DND-41 (cell line): ENCODE data around the gene MET.
"Not testable (repeated sequence)": the region's sequence is repeated elsewhere in the genome, so short reads cannot be mapped to it uniquely, and the experiment has no call there.

Experiments
- ATAC-seq: fragments of 200-7000 bp; cut with Tn5 transposase; 3 replicates; pipeline ENCODE4 v1.9.1; 2021; ENCODE audit warnings: low read depth; ENCODE audit not compliant: insufficient read depth
- DNase-seq: peaks from one replicate; pipeline ENCODE4 v3.0.0-alpha.2; 2020
- H2AFZ ChIP-seq: 2 replicates; pipeline ENCODE4 v1.6.0; 2012; ENCODE audit warnings: low read depth, low read length
- H3K27ac ChIP-seq: 2 replicates; pipeline ENCODE4 v1.5.1; 2012; ENCODE audit warnings: low read length, inconsistent platforms
- H3K27me3 ChIP-seq: fragments of 200-600 bp; sonication (generic); 2 replicates; pipeline ENCODE4 v1.6.0; 2012; ENCODE audit warnings: low read length, mild to moderate bottlenecking, inconsistent platforms; ENCODE audit not compliant: insufficient read depth, poor library complexity
- H3K36me3 ChIP-seq: 2 replicates; pipeline ENCODE4 v1.5.1; 2012; ENCODE audit warnings: low read length, inconsistent platforms; ENCODE audit not compliant: insufficient read depth
- H3K4me1 ChIP-seq: 2 replicates; pipeline ENCODE4 v1.5.1; 2012; ENCODE audit warnings: mild to moderate bottlenecking, low read length; ENCODE audit not compliant: insufficient read depth
- H3K4me2 ChIP-seq: 2 replicates; pipeline ENCODE4 v1.6.0; 2012; ENCODE audit warnings: mild to moderate bottlenecking, moderate library complexity, low read length, inconsistent platforms; ENCODE audit not compliant: insufficient read depth
- H3K4me3 ChIP-seq, 2 experiments: fragments of 200-600 bp in 1 of 2; shearing (Covaris generic) in 1 of 2; 2 replicates each; pipeline ENCODE4 v1.5.1; 2012 to 2016; ENCODE audit warnings: inconsistent platforms in 2 of 2, low read length in 2 of 2, mild to moderate bottlenecking in 2 of 2, low read depth in 1 of 2, moderate library complexity in 1 of 2
- H3K79me2 ChIP-seq: 2 replicates; pipeline ENCODE4 v1.6.0; 2012; ENCODE audit warnings: low read length, inconsistent platforms; ENCODE audit not compliant: insufficient read depth
- H3K9ac ChIP-seq: 2 replicates; pipeline ENCODE4 v1.6.0; 2012; ENCODE audit warnings: low read depth, mild to moderate bottlenecking, inconsistent platforms, low read length, moderate library complexity
- H3K9me3 ChIP-seq: 2 replicates; pipeline ENCODE4 v1.5.1; 2012; ENCODE audit warnings: low read length, moderate library complexity, mild to moderate bottlenecking, inconsistent platforms; ENCODE audit not compliant: insufficient read depth, severe bottlenecking
- H4K20me1 ChIP-seq: 2 replicates; pipeline ENCODE4 v1.6.0; 2012; ENCODE audit warnings: low read length; ENCODE audit not compliant: insufficient read depth
- EZH2 ChIP-seq: IDR thresholded peaks from 3 replicates; pipeline ENCODE4 v1.6.1; 2012; ENCODE audit warnings: borderline replicate concordance, low read depth, mild to moderate bottlenecking, moderate library complexity, low read length, inconsistent platforms; ENCODE audit not compliant: severe bottlenecking
- TF ChIP-seq, protein P1 (sequence below): IDR thresholded peaks from 2 replicates; pipeline ENCODE4 v1.5.1; 2012; ENCODE audit warnings: borderline replicate concordance, low read length, moderate library complexity, mild to moderate bottlenecking; ENCODE audit not compliant: poor library complexity, severe bottlenecking; ENCODE audit errors: extremely low read depth

MET gene

DNA sequence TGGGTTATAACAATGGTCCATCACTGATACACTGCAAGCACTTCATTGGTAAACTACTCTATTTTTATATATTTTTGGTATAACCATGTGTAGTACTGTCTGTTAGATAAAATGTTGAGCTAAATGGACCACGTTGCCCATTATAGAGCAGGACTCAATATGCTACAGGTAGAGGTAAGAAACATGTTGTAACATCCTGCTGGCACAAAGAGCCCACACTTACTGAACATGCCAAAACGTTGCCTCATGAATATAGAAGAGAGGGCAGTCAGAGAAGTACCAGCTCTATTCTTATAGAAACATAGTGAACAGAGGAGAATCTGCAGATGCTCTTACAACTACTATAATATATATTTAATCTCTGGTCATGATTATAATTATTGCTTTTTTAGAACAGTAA, 18.4 kb upstream of the MET start:
- TF ChIP-seq, protein P1, sequence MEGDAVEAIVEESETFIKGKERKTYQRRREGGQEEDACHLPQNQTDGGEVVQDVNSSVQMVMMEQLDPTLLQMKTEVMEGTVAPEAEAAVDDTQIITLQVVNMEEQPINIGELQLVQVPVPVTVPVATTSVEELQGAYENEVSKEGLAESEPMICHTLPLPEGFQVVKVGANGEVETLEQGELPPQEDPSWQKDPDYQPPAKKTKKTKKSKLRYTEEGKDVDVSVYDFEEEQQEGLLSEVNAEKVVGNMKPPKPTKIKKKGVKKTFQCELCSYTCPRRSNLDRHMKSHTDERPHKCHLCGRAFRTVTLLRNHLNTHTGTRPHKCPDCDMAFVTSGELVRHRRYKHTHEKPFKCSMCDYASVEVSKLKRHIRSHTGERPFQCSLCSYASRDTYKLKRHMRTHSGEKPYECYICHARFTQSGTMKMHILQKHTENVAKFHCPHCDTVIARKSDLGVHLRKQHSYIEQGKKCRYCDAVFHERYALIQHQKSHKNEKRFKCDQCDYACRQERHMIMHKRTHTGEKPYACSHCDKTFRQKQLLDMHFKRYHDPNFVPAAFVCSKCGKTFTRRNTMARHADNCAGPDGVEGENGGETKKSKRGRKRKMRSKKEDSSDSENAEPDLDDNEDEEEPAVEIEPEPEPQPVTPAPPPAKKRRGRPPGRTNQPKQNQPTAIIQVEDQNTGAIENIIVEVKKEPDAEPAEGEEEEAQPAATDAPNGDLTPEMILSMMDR: no peak
- TF ChIP-seq EZH2: no peak
- H3K27me3 ChIP-seq: no peaks in the 10 kb centered on the region
- DNase-seq (no peak), ATAC-seq (no peak)
- no peaks in the 10 kb centered on the region for H3K4me1 ChIP-seq
- no peak overlapping the region for H3K9ac ChIP-seq
- H3K4me2 ChIP-seq: no peak overlapping the region
- H3K36me3 ChIP-seq: no peaks in the 10 kb centered on the region
- no peaks in the 10 kb centered on the region for H3K9me3 ChIP-seq
- H3K27ac ChIP-seq: no peak overlapping the region
- no peaks in the 10 kb centered on the region for H4K20me1 ChIP-seq
- H2AFZ ChIP-seq: no peak overlapping the region
- no peaks in the 10 kb centered on the region for H3K79me2 ChIP-seq
- H3K4me3 ChIP-seq: no peak overlapping the region

DNA sequence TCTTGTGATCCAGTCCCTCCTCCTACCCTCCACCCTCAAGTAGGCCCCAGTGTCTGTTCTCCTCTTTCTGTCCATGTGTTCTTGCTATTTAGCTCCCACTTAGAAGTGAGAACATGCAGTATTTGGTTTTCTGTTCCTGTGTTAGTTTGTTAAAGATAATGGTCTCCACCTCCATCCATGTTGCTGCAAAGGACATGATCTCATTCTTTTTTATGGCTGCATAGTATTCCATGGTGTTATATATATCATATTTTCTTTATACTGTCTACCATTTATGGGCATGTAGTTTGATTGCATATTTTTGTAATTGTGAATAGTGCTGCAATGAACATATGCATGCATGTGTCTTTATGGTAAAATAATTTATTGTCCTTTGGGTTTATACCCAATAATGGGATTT, 12.7 kb upstream of the MET start:
- H3K9me3 ChIP-seq, H3K27me3 ChIP-seq, H3K79me2 ChIP-seq, H3K4me1 ChIP-seq, H3K4me3 ChIP-seq, H3K36me3 ChIP-seq, ATAC-seq, DNase-seq, H3K9ac ChIP-seq, H4K20me1 ChIP-seq, H2AFZ ChIP-seq, H3K27ac ChIP-seq, H3K4me2 ChIP-seq: not testable (repeated sequence)

DNA sequence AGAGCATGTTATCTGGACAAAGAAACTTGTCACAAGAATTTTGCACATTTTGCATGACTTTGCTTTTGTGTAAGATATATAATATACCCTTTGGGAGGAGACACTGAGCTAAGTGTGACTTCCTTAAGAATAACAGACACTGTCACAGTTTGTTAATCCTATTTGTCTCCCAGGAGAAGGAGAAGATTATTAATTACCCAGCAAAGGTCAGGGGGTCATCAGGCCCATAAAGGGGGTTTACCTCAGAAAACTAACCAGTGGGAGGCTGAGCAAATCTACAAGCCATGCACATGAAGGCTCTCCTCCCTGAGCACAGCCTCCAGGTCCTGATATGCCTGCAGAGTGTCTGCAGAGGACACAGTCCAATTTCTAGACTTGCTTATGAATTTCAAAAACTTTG, 10.1 kb upstream of the MET start:
- TF ChIP-seq EZH2: no peak
- TF ChIP-seq, protein P1: no peak
- no peak overlapping the region for H3K27ac ChIP-seq
- no peak for ATAC-seq

DNA sequence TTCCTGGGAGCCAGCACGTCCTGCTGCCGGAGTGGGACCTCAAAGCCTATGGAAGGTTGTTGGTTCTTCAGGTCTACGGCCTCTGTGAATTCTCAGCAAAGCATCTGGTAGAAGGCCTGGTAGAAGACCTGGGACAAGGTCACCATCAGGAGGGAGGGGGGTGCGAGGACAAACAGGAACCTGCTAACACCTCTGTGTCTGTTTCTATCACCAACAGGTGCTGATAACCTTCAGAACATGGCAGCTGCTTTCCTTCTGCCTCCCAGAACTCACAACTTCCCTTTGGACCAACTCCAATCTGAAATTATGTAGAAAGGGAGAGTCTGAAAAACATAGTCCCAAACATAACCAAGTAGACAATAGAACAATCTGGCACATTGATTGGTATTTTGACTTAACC, 8.3 kb upstream of the MET start:
- Histone ChIP-seq H3K79me2 (no peaks in the 10 kb centered on the region), H3K9me3 (no peaks in the 10 kb centered on the region), H3K27ac (no peak overlapping the region), H4K20me1 (no peaks in the 10 kb centered on the region), H3K4me2 (no peak overlapping the region), H2AFZ (no peak overlapping the region), H3K9ac (no peak overlapping the region), H3K4me3 (no peak overlapping the region), H3K36me3 (no peaks in the 10 kb centered on the region), H3K4me1 (no peaks in the 10 kb centered on the region), H3K27me3 (peaks cover 12% of the 10 kb centered on the region)
- DNase-seq (no peak), ATAC-seq (no peak)
- no peak for TF ChIP-seq EZH2
- TF ChIP-seq, protein P1: no peak

More for the DNA sequence above, 10.1 kb upstream of the MET start:
- no peak overlapping the region for H3K4me3 ChIP-seq
- H2AFZ ChIP-seq: no peak overlapping the region
- H3K9me3 ChIP-seq: no peaks in the 10 kb centered on the region
- H3K4me2 ChIP-seq: no peak overlapping the region
- H3K79me2 ChIP-seq: no peaks in the 10 kb centered on the region
- no peaks in the 10 kb centered on the region for H4K20me1 ChIP-seq
- peaks cover 10% of the 10 kb centered on the region for H3K27me3 ChIP-seq
- no peak for DNase-seq
- no peaks in the 10 kb centered on the region for H3K4me1 ChIP-seq
- H3K36me3 ChIP-seq: no peaks in the 10 kb centered on the region
- no peak overlapping the region for H3K9ac ChIP-seq
